ENCODE results near the gene ZBED6.

DNA sequence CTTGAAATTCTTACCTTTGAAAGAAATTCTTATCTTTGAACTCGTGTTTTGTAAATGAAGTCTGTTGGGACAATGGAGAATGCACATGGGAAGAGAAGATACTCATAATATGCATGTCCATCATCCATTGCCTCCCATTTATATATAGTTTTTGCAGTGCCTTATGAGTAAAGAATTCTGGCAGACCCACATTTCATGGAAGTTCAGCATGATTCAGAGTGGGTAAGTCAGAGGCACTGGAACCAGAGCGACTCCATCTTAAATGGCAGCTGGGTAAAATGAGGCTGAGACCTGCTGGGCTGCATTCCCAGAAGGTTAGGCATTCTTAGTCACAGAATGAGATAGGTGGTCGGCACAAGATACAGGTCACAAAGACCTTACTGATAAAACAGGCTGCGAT is 16.6 kb upstream of the ZBED6 start:
- TF ChIP-seq, protein P1, sequence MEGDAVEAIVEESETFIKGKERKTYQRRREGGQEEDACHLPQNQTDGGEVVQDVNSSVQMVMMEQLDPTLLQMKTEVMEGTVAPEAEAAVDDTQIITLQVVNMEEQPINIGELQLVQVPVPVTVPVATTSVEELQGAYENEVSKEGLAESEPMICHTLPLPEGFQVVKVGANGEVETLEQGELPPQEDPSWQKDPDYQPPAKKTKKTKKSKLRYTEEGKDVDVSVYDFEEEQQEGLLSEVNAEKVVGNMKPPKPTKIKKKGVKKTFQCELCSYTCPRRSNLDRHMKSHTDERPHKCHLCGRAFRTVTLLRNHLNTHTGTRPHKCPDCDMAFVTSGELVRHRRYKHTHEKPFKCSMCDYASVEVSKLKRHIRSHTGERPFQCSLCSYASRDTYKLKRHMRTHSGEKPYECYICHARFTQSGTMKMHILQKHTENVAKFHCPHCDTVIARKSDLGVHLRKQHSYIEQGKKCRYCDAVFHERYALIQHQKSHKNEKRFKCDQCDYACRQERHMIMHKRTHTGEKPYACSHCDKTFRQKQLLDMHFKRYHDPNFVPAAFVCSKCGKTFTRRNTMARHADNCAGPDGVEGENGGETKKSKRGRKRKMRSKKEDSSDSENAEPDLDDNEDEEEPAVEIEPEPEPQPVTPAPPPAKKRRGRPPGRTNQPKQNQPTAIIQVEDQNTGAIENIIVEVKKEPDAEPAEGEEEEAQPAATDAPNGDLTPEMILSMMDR (IDR thresholded peaks at IDR 0.05; ENCODE audit: low read length) = no peak
- TF ChIP-seq EZH2 (IDR thresholded peaks at IDR 0.05; ENCODE audit: borderline replicate concordance, low read length) = no peak

All from OCI-LY1 (cell line).